ENCODE measurements around the gene IFNA17.
"Not testable (repeated sequence)": the region's sequence is repeated elsewhere in the genome, so short reads cannot be mapped to it uniquely, and the experiment has no call there.

Gene IFNA17

DNA sequence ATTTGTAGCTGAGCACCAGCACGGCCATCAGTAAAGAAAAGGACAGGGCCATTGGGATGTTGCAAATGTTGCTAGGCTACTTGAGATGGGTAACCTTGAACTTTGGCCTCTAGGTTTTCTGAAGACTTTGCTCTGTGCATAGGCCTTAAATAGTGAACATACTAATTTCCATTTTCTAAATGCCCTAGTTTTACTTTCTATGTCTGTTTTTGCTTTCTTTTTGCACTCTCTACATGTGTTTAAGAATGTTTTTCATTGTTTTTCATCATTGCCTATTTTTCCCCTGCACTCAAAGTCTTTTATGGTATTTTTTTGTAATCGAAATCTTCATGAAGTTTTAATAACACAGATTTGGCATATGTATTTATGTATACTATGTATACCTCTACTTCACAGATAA is at the start of gene IFNA17:
Gene IFNA17 (minus strand): TSS at position 101 of the 400 bp plus-strand sequence. CDS start 49 bp downstream, at position 52.
- no peak for DNase-seq

DNA sequence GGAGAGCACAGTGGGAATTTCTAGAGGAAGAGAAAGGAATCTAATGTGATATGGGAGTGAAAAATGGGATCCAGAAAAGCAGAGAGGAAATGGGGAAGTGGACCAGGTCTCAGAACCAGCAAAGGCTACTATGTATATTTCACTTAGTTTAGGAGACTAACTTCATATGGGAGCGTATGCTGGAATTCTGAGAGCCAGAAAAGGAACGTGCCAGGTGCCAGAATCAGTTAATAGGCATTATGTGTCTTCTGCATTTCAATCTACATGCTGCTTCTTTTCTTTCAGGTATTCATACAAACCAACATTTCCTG is 40.3 kb upstream of the IFNA17 start:
- DNase-seq = no peak

DNA sequence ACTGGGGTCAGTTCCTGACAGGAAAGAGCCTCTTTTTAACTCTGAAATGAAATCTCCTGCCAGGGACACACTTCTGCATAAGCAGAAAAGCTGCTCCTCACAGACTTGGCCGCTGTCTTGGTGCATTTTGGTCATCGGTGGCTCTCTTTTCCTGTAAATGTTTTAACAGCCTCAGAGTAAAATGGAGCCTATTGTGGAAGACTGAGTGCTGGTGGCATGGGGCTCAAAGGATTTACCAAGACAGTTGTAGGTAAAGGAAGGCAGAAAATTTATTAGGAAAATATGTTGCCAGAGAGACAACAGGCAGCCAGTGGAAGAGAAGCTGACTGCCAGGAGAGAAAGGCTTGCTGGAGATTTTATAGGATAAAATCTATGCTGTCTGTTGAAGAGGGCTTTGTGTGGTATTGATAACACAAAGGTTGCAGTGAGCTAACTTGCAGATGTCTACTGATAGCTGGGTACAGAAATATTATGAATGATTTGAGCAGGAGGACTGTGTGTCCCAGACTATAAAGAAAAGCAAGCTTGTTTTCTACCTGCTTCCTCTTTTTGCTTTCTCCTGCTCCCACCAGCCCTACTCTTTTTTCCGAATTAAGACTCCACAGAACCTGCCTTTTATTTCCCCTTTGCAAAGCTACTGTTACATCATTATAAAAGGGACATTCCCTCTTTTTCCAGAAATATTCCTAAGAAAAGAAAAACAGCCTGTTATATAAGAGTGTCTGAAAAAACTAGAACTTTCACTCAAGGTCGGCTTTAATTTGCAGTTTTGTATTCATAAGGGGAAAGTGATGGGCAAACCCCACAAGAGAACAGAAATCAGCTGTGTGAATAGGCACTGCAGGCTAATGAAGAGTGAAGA is 39.7 kb upstream of the IFNA17 start:
- DNase-seq = no peak

DNA sequence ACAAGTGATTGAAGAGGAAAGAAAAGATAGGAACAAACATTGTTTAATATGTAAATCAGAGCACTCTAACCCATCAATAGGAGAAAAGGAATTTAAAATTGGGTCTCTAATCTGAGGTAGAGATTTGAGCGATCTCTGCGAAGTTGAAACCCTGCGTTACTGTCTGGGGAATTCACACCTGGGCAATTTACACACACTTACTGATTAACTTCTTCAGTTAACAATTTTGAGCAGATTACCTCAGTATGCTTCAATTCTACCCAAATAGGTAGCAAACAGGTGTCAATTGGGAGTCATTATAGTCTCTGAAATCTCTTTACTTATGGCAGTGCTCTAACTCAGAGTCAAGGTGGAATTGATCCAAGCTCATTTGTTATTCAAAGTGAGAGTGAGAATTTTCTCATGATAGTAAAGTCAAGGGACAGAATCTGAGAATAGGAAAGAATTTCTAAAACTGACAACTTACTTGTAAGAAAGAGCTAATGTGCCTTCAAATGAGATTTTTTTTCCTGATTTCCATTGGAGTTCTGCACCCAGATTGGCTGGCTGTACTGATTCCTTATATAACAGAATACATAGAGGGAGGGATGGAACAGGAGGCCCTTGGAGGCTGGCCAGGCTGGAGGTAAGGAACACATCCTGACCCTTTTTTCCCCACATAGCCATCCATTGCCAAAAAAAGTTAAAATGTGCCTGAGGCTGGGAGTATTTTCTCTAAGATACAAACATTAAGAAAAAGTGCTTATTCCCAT is 38.9 kb upstream of the IFNA17 start:
- DNase-seq = no peak

DNA sequence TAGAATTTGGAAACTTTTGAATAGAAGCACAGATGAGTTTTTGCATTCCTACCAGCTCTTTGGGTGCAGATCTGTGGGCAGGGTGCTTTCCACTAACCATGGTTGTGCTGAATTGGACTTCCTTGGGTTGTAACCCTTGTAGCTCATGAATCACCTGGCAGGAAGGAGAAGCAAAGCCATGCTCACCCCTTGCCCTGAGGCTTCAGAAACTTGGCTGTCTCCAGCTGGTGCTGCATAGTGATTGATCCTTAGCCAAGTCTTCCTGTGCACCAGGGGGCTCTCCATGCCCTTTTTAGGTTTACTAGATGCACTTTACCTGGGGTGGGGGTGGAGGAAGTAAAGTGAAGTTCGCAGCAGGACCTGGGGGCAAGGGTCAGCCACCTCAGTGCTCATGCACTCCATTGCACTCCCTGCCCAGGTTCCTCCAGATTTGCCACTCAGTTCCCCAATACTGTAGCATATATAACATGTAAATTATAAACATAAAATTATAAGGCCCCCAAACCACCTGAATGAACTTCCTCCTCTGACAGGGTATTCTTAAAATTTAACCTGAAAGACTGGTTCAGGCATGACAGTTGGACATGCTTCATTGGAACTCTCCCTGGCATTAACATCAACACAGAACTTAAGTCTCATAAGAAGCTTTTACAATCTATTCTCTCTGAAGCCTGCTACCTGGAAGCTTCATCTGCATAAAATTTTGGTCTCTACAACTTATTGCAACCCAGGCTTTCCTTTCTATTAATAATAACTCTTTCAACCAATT is 37.6 kb upstream of the IFNA17 start:
- DNase-seq = no peak

DNA sequence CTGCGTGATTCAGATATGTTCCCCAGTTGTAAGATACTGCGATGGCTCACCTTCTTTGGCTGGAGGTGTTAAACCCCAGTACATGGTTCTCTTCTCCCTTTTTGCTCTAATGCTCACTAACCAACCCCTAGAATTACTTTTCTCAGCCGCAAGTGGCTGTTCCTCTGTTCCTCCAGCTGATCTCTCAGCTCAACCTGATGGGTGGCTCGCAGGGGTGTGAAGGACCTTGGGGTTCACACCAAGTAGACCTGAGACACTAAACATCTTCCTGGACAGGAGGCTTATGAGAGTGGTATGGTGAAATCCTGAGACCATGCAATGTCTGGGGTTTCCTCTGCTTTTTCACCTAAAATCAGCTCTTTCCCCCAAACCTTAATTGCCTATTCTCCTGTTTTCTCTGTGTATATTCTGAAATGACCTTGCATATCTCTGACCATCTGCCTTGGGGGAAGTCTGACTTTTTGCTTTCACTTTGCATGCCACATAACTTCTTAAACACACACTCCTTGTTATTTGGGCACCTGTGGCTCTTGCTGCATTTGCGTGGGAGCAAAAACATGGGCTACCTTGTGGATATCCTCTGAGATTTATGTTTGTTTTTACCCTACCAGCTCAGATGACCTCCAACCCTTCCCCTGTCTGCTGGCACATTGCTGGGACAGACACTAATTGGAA is 27.7 kb upstream of the IFNA17 start:
- DNase-seq = no peak

DNA sequence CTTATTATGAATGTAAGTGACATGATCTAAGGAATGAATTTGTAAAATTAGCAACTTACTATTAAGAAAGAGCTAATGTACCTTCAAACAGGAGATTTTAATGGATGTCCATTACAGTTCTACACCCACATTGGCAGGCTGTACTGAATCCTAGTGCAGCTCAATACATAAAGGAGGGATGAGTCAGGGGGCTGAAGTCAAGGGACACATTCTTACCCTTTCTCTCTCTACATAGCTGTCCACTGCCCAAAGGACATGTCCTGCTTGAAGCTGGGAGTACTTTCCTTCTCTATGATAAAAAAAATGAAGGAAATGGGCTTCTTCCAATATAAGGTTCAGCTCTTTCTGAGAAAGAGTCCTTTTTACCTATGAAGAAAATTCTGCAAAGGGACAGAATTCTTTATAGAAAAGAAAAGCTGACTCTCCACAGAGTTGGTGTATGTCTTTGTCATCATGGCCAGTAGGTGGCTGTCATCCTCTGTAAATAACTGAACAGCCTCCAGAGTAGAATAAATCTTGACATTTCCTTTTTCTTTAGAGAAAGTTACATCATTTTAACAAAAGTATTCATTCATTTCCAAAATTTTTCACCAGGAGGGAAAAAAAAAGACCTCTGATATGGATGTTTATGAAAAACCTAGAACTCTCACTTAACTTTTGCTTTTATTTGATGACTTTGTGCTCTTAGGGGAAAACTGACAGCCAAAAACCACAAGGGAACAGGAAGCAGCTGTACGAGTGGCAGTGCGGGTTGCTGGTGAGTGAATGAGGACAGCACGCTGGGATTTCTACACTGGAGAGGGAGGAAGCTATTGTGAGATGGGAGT is 24.9 kb upstream of the IFNA17 start:
- peak; percentile 23 to 26 for DNase-seq

DNA sequence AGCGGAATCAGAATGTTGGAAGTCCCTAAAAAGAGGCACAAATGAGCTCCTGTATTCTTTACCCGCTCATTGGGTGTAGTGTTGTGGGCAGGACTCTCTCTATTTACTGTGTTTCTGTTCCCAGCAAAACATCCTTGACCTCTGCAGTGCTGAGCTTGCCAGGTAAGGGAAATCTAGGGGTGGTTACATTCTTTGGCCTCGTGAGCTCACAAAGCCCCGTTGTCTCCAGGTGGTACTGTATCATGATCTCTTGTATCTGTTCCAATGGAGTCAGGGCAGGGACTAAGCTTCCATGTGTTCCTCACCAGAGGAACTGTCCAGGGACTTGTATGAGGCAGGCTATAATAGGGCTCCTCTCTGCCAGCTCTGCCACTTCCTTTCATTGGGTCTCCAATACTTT is 23.6 kb upstream of the IFNA17 start:
- no peak for DNase-seq

DNA sequence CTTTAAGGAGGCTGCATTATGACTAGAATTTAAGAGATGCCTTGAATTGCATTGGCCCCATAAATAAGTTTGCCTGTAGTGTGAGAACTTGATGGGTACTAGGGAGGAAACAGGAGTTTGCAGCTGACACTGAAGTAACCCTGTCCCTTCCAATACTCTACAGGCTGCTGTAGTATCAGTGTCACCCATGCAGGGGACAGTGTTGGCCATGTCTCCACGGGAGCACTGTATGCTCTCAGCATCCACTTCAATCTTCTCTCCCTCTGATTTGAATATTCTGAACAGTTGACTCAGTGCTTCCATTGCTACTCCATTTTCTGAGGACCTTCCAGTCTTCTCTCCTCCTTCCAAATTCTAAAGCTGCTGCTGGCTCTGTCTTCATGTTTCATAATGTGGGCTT is 23.2 kb upstream of the IFNA17 start:
- DNase-seq = no peak

DNA sequence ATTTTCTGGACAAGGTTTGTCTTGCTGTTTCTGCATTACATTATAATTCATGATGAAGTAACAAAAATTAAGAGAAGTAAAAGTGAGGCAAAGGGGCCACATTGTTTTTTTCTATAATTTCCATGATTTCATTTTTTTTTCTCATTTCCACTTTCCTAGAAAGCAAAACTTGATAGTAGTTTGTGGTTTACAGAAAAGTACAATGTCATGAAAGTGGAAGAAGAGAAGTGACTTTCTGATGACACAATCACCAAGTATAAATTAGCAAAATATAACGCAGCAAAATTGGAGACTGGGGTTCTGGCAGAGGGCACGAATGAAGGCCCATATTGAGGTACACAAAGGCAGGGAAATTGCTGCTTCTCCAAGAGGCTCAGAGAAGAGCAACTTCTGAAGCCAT is 16.8 kb upstream of the IFNA17 start:
- no peak for DNase-seq

DNA sequence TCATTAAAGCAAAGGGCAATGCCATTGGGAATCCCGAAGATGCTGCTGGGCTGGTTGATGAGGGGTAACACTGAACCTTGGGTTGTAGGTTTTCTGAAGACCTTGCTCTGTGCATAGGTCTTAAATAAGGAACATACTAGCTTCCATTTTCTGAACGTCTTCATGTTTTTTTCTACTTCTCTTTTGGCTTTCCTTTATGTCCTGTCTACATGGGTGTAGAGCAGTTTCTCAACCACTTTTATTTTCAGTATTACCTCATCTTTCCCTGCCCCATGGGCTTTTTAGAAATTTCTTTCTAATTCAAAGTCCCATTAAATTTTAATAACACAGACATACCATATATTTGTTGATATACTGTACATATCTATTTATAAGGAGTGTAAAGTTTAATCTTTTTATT is 11.9 kb upstream of the IFNA17 start, which contains the start of gene IFNA14:
Gene IFNA14 (minus strand): TSS at position 95 of the 400 bp plus-strand sequence. CDS start 70 bp downstream, at position 25.
- no peak for DNase-seq

DNA sequence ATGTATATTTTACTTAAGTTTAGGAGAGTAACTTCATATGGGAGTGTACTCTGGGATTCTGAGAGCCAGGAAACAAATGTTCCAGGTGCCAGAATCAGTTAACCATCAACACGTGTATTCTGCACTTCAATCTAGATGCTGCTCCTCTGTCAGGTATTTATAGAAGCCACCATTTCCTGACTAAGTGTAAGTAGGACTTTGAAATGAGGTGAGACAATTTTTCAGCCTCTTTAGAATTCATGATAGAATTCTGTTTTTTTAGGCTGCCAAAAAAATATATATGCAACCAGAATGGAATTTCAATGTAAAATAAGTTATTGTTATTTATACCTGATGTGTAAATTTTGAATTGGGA is 8.3 kb upstream of the IFNA17 start:
- not testable (repeated sequence) for DNase-seq

DNA sequence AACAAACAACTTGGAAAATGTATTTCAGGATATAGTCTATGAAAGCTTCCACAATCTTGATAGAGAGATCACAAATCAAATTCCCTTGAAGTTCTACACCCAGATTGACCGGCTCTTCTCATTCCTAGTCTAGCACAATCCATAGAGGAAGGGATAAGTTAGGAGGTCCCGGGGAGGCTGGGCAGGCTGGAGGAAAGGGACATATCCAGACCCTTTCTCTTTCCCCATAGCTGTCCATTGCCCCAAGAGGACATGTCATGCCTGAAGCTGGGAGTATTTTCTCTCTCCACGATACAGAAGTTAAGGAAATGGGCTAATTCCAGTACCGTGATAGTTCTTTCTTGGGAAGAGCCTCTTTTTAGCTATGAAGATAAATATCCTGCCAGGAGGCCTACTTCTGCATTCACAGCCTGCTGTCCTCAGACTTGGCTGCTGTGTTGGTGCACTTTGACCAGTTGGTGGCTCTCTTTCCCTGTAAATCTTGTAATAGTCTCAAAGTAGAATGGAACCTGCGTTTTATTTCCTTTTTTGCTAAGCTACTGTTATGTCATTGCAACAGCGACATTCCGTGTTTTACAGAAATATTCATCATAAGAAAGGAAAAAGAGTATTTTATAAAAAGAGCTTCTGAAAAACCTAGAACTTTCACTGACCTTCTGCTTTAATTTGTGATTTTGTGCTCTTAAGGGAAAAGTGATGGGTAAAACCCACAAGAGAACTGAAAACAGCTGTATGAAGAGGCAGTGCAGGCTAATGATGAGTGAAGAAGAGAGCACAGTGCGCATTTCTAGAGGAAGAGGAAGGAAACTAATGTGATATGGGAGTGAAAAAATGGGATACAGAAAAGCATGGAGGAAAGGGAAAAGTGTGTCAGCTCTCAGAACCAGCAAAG is 7.7 kb upstream of the IFNA17 start:
- DNase-seq = peak; percentile 43 to 48

DNA sequence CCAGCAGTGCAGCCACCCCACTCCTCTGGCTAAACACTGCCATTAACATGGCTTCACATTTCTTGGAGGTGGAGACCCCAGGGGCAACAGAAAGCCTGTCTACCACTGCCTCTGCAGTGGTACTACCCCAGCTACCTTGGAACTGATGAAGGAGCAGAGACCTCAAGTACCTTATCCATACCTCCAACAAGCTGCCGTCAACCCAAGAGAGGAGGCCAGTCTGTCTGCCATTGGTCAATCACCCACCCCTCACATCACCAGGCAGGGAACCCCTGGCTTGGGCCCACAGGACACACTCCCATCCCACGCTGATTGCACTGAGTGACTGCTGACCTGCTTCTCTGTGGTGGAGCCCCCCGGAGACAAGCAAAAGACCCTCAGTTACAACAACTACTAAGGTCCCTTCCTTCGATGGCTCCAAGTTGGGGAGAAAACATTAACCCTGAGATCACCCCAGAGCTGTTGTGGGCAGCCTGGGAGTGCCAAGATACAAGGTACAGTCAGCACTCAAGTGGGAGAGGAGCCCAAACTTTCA is 6.2 kb upstream of the IFNA17 start:
- no peak for DNase-seq

DNA sequence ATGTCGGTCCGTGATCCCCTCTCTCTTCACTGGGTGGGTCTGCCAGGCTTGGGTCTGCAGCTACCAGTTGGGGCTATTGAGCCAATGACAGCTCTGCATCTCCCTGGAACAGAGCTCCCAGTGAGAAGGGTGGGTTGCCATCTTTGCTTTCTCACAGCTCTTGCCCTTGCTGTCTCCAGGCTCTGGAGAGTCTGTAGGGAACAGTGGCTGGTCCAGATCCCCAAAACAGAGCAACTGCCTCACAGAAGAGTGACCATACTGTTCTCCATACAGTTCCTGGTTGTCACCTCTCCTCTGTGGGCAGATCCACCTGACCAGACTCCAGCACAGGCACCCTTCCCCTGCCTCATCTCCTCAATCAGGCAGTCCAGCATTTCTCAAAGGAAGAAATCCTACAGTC is 5.2 kb upstream of the IFNA17 start:
- DNase-seq = no peak

DNA sequence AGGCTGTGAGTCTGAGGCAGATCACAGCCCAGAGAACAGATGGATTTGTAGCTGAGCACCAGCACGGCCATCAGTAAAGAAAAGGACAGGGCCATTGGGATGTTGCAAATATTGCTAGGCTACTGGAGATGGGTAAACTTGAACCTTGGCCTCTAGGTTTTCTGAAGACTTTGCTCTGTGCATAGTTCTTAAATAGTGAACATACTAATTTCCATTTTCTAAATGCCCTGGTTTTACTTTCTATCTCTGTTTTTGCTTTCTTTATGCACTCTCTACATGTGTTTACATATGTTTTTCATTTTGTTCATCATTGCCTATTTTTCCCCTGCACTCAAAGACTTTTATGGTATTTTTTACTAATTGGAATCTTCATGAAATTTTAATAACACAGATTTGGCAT is 10.8 kb downstream of the IFNA17 start, which contains the start of gene IFNA16:
Gene IFNA16 (minus strand): TSS at position 101 of the 400 bp plus-strand sequence. CDS start 6 bp downstream, at position 95.
- not testable (repeated sequence) for DNase-seq

DNA sequence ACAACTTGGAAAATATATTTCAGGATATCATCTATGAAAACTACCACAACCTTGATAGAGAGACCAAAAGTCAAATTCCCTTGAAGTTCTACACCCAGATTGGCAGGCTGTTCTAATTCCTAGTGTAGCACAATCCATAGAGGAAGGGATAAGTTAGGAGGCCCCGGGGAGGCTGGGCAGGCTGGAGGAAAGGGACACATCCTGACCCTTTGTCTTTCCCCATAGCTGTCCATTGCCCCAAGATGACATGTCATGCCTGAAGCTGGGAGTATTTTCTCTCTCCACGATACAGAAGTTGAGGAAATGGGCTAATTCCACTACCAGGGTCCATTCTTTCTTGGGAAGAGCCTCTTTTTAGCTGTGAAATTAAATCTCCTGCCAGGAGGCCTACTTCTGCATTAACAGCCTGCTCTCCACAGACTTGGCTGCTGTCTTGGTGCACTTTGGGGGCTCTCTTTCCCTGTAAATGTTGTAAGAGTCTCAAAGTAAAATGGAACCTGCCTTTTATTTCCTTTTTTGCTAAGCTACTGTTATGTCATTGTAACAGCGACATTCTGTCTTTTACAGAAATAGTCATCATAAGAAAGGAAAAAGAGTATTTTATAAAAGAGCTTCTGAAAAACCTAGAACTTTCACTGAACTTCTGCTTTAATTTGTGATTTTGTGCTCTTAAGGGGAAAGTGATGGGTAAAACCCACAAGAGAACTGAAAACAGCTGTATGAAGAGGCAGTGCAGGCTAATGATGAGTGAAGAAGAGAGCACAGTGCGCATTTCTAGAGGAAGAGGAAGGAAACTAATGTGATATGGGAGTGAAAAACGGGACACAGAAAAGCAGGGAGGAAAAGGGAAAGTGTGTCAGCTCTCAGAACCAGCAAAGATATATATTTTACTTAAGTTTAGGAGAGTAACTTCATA is 14.4 kb downstream of the IFNA17 start:
- not testable (repeated sequence) for DNase-seq

DNA sequence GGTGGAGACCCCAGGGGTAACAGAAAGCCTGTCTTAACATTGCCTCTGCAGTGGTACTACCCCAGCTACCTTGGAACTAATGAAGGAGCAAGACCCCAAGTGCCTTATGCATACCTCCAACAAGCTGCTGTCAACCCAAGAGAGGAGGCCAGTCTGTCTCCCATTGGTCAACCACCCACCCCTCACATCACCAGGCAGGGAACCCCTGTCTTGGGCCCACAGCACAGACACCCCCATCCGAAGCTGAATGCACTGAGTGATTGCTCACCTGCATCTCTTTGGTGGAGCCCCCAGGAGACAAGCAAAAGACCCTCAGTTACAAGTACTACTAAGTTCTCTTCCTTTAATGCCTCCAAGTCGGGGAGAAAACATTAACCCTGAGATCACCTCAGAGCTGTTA is 15.9 kb downstream of the IFNA17 start:
- not testable (repeated sequence) for DNase-seq

DNA sequence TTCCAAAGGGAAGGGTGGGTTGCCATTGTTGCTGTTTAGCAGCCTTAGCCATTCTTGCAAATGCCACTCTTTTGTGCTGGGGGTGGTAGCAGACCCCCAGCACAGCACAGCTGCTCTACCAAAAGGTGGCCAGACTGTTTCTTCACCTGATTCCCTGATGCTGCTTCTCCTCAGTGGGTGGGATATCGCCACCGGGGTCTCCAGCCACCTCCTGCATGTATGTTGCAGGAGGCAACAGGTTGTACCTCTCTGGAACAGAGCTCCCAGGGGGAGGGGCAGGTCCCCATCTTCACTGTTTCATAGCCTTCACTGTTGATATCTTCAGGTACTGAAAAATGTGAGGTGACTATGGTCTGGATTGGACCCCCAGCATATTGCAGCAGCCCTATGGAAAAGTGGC is 17.2 kb downstream of the IFNA17 start:
- DNase-seq = not testable (repeated sequence)

Measured in CD4-positive, alpha-beta T cell treated with Interleukin-4 for 1 hour (primary cell).